Kidney epithelial cell (primary cell): Measurements from ENCODE around the gene CRB2. TPM values are rescaled to one million over a fixed set of nuclear protein-coding genes. Genes with fewer than 3 reads are reported as not detected.
"Not testable (repeated sequence)": the region's sequence is repeated elsewhere in the genome, so short reads cannot be mapped to it uniquely, and the experiment has no call there.

ENCODE experiments used
- DNase-seq: peaks from one replicate; pipeline ENCODE4 v3.0.0-alpha.2; 2010; ENCODE audit warnings: low read depth
- H3K27me3 ChIP-seq: 2 replicates; pipeline ENCODE4 v1.6.0; 2011; ENCODE audit warnings: low read length; ENCODE audit not compliant: control insufficient read depth, insufficient read depth
- H3K36me3 ChIP-seq: 2 replicates; pipeline ENCODE4 v1.5.1; 2011; ENCODE audit warnings: low read length; ENCODE audit not compliant: control insufficient read depth, insufficient read depth
- H3K4me3 ChIP-seq: 2 replicates; pipeline ENCODE4 v1.5.1; 2011; ENCODE audit warnings: low read depth, mild to moderate bottlenecking, control low read depth, low read length
- total RNA-seq: library from RNA; depleted of rRNA; stranded (reverse); fragments of >200 nt; gene quantifications from 2 replicates; pipeline ENCODE4 v1.2.3, GENCODE V29; 2015
- TF ChIP-seq, protein P1 (sequence below): IDR thresholded peaks from 2 replicates; pipeline ENCODE4 v1.5.1; 2011; ENCODE audit warnings: mild to moderate bottlenecking, moderate library complexity, low read length, control low read depth, inconsistent platforms; ENCODE audit not compliant: insufficient read depth, poor library complexity, severe bottlenecking

Gene CRB2
- total RNA-seq, 1 donor from 2014 or later, result 1.3 TPM

DNA sequence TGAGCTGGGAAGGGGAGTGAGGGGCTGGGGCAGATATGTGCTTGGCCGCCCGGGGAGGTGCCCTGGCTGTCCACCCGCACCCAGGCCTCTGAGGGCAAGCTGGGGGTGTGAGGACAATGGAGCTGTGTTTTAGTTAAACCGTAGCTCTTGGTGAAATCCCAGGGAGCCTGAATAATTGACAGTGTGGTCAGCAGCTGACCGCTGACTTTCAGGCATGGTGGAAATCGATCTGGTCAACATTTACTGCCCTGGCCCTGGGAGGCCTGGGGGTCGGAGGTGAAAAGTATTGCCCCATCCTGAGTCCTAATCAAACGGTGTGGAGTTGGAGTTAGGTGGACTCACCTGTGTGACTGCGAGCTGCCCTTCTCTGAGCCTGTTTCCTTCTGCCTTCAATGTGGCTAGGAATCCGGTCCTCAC, 31.2 kb upstream of the CRB2 start:
- TF ChIP-seq, protein P1, sequence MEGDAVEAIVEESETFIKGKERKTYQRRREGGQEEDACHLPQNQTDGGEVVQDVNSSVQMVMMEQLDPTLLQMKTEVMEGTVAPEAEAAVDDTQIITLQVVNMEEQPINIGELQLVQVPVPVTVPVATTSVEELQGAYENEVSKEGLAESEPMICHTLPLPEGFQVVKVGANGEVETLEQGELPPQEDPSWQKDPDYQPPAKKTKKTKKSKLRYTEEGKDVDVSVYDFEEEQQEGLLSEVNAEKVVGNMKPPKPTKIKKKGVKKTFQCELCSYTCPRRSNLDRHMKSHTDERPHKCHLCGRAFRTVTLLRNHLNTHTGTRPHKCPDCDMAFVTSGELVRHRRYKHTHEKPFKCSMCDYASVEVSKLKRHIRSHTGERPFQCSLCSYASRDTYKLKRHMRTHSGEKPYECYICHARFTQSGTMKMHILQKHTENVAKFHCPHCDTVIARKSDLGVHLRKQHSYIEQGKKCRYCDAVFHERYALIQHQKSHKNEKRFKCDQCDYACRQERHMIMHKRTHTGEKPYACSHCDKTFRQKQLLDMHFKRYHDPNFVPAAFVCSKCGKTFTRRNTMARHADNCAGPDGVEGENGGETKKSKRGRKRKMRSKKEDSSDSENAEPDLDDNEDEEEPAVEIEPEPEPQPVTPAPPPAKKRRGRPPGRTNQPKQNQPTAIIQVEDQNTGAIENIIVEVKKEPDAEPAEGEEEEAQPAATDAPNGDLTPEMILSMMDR, result no peak

DNA sequence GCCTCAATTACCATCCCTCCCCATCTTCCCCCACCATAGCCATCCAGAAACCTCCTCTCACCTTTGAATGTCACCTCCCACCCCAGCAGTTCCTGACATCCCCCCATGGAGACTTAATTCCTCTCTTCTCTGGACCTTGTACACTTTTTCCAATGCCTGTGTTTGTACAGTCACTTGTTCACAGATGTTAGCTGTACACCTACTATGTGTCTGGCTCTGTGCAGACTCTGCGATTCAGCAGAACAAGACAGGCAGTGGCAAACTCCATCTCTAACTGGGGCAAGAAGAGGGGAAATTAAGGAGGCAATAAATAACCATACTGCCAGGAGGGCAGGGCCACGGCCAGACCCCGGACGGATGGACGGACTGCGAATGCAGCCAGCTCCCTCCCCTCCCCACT, 29.8 kb upstream of the CRB2 start:
- TF ChIP-seq, protein P1, result no peak
- H3K4me3 ChIP-seq, result no peak overlapping the region
- DNase-seq, result no peak
- peaks cover 4% of the 10 kb centered on the region for H3K27me3 ChIP-seq
- H3K36me3 ChIP-seq, result no peaks in the 10 kb centered on the region

More for the DNA sequence above, 31.2 kb upstream of the CRB2 start:
- Histone ChIP-seq H3K27me3 (peaks cover 4% of the 10 kb centered on the region), H3K36me3 (no peaks in the 10 kb centered on the region), H3K4me3 (no peak overlapping the region)
- no peak for DNase-seq

DNA sequence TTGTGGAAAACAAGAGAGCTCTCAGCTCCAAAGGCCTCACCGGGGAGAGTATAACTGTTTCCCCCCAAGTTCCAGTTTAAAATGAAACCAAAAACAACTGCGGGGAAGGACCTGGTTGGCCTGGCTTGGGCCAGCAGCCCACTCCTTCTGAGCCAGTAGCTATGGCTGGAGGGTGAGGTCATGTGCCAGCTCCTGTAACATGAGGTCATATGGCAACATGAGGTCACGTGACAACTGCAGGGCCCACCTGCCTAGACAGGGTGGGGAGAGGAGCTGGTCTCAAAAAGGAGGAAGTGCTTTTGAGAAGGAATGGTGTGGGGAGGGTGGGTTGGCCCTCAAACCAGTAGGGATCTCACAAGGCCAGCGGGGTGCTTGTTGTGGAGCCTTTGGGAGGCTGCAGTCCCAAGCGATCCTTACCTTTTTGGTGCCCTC, 29.3 kb upstream of the CRB2 start:
- no peak for DNase-seq
- Histone ChIP-seq H3K4me3 (no peak overlapping the region), H3K27me3 (peaks cover 4% of the 10 kb centered on the region), H3K36me3 (no peaks in the 10 kb centered on the region)
- TF ChIP-seq, protein P1, result no peak

DNA sequence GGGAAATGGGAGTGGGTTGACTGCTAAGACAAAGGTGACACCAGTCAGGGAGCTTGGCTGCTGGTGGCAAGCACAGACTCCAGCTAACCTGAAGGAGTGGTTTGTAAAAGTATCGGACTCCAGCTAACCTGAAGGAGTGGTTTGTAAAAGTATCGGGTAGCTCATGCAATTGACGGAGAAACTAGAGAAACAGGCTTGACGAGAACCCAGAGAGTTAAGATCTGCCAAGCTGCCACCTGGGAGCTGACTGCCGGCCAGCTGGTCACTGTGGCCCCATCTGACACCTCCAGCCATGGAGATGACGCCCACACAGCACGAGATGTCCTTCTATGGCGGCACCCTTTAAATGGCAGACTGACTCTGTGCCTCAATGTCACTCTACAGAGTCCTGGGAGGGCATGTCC, 28.3 kb upstream of the CRB2 start:
- Histone ChIP-seq H3K4me3 (no peak overlapping the region), H3K36me3 (no peaks in the 10 kb centered on the region), H3K27me3 (peaks cover 4% of the 10 kb centered on the region)
- no peak for DNase-seq
- TF ChIP-seq, protein P1, result no peak

DNA sequence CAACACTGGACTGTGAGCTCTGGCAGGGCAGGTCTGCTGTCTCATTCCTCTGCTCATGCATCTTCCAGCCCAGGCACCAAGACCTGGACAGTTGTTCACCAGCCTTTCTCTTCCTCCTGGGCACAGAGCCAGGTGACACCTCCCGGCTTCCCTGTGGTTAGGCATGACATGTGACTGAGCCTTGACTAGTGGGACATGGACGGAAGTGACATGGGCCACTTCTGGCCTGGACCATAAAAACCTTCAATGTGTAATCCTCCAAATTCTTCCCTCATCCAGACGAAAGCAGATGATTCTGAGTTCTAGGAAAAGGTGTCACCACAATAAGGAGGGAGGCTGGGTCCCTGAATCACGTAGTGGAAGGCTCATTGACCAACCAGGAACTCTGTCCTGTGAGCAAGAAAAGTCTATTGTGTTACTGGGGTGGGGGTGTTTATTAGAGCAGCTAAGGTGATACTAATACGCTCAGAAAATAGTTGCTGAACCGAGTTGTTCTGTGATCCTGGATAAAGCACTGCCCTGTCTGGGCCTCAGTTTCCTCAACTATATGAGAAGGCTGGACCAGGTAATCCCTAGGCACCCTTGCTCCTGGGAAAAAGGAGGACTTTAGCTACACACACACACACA, 26.6 kb upstream of the CRB2 start:
- TF ChIP-seq, protein P1, result no peak
- Histone ChIP-seq H3K4me3 (no peak overlapping the region), H3K36me3 (no peaks in the 10 kb centered on the region), H3K27me3 (peaks cover 4% of the 10 kb centered on the region)
- DNase-seq, result no peak

DNA sequence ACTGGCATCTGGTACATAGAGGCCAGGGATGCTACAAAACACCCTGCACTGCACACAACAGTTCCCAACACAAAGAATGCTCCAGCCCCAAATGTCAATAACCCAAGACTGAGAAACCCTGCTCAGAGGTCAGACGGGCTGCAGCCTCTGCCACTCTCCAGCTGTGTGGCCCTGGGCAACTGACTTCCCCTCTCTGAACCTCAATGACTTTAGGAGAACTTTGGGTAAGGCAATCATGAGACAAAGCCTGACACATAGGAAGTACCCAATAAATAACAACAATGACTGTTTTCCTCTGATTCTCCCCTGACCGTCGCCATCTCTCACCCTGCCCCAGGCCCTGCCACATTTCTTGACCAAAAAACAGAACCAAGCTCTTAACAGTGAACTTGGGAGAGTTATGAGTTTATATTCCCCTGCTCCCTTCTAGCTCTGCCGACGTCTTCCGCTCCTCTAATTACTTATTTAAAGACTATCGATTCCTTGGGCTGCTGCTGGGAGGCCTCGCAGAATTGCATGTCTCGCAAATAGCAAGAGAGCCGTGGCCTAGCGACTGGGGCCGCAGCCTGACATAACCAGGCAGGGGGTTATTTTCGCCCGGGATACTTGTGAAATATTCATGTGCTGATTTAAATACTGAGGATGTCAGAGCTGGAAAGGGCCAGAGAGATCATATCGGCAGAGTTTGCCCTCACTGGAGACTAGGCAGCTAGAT, 24.5 kb upstream of the CRB2 start:
- H3K36me3 ChIP-seq, result no peaks in the 10 kb centered on the region
- H3K4me3 ChIP-seq, result no peak overlapping the region
- peaks cover 4% of the 10 kb centered on the region for H3K27me3 ChIP-seq
- TF ChIP-seq, protein P1, result no peak
- DNase-seq, result no peak

DNA sequence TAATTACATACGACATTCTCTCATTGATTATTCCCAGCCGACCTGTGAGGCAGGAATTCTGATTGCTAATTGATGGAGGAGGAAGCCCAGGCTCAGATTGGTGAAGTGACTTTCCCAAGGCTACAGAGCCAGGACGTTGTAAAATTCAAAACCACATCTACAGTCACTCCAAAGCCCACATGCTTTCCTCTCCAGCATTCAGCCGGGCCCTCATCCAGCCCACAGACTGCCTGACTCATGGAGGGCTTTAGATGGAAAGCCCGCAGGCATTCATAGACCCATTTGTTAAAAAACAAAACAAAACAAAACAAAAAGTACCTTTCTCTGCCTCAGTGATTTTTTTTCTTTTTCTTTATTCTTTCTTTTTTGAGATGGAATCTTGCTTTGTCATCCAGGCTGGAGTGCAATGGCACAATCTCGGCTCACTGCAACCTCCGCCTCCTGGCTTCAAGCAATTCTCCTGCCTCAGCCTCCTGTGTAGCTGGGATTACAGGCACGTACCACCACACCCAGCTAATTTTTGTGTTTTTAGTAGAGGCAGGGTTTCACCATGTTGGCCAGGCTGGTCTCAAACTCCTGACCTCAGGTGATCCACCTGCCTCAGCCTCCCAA, 22.8 kb upstream of the CRB2 start:
- H3K4me3 ChIP-seq, DNase-seq, H3K36me3 ChIP-seq, H3K27me3 ChIP-seq: not testable (repeated sequence)
